Mesothelial cell of epicardium (in vitro differentiated cells): ENCODE data around the gene CCDC88C. TPM values are rescaled to one million over a fixed set of nuclear protein-coding genes. Genes with fewer than 3 reads are reported as not detected.

ENCODE experiments used
- DNase-seq, 2 experiments: peaks; one replicate each; pipeline ENCODE4 v3.0.0; 2021; ENCODE audit warnings: low spot score in 2 of 2; ENCODE audit not compliant: unreplicated experiment in 2 of 2
- H3K27ac Mint-ChIP-seq: 2 replicates; pipeline ENCODE4 v1.8.0; 2021; ENCODE audit warnings: mixed read lengths
- H3K27me3 Mint-ChIP-seq: 2 replicates; pipeline ENCODE4 v1.8.0; 2021; ENCODE audit warnings: low read depth, mixed read lengths
- H3K36me3 Mint-ChIP-seq: 2 replicates; pipeline ENCODE4 v1.8.0; 2021; ENCODE audit warnings: mixed read lengths
- H3K4me1 Mint-ChIP-seq: 2 replicates; pipeline ENCODE4 v1.8.0; 2021; ENCODE audit warnings: mixed read lengths
- H3K4me3 Mint-ChIP-seq: 2 replicates; pipeline ENCODE4 v1.8.0; 2021; ENCODE audit warnings: mild to moderate bottlenecking, moderate library complexity, mixed read lengths
- H3K9me3 Mint-ChIP-seq: 2 replicates; pipeline ENCODE4 v1.8.0; 2021; ENCODE audit warnings: mixed read lengths
- total RNA-seq: library from RNA; stranded (reverse); gene quantifications from 3 replicates; pipeline ENCODE4 v1.2.1, GENCODE V29; 2021
- TF ChIP-seq, protein P1 (sequence below): fragments of 200-600 bp; sonication (generic); IDR thresholded peaks from one replicate; pipeline ENCODE4 v1.5.0; 2021; ENCODE audit warnings: antibody characterized with exemption; ENCODE audit not compliant: unreplicated experiment

CCDC88C gene, protein sequence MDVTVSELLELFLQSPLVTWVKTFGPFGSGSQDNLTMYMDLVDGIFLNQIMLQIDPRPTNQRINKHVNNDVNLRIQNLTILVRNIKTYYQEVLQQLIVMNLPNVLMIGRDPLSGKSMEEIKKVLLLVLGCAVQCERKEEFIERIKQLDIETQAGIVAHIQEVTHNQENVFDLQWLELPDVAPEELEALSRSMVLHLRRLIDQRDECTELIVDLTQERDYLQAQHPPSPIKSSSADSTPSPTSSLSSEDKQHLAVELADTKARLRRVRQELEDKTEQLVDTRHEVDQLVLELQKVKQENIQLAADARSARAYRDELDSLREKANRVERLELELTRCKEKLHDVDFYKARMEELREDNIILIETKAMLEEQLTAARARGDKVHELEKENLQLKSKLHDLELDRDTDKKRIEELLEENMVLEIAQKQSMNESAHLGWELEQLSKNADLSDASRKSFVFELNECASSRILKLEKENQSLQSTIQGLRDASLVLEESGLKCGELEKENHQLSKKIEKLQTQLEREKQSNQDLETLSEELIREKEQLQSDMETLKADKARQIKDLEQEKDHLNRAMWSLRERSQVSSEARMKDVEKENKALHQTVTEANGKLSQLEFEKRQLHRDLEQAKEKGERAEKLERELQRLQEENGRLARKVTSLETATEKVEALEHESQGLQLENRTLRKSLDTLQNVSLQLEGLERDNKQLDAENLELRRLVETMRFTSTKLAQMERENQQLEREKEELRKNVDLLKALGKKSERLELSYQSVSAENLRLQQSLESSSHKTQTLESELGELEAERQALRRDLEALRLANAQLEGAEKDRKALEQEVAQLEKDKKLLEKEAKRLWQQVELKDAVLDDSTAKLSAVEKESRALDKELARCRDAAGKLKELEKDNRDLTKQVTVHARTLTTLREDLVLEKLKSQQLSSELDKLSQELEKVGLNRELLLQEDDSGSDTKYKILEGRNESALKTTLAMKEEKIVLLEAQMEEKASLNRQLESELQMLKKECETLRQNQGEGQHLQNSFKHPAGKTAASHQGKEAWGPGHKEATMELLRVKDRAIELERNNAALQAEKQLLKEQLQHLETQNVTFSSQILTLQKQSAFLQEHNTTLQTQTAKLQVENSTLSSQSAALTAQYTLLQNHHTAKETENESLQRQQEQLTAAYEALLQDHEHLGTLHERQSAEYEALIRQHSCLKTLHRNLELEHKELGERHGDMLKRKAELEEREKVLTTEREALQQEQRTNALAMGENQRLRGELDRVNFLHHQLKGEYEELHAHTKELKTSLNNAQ (N-terminal part only)
- 23.1 to 24.8 TPM (median 23.7 TPM) in 3 replicates for total RNA-seq

DNA sequence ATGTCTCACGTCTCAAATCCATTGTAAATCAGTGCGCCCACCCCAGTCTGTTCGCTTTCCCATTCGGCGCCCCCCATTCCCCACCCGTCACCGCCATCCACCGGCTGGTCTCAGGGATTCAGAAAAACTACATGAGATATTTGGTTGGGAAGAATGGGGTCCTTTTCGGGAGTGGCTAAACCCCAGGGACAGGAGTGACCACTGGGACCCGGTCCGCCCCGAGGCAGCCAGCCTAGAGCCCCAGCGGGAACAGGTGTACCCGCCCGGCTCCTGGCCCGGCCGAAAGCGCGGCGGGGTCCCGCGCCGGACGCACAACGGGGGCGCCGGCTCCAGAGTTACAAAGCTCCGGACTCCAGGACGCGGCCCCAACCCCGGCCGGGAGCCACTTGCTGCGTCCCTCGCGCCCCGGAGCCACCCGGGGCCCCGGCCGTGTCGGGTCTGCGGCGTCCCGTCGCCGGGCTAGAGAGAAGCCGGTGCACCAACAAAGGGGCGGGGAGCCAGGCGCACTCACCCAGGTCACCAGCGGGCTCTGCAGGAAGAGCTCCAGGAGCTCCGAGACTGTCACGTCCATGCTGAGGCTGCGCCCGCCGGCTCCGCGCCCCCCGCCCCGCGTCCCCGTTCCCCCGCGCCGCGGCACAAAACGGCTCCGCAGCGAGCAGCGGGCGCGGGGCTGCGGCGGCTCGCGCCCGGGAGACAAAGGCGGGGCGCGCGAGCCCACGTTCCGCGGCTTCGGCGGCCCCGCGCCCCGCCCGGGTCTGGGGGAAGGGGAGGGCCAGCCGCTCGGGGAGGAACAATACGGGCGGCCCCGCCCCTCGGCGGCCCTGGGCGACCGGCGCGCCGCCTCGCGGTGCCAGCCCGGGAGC, at the start of gene CCDC88C:
CCDC88C (minus strand) TSS at position 701 of the 863 bp plus-strand sequence; CDS start at position 571, 130 bp downstream.
- Mint-ChIP-seq H3K4me1 (peaks cover 36% of the 10 kb centered on the region), H3K27me3 (peaks cover 28% of the 10 kb centered on the region), H3K27ac (peak within 1 kb of the TSS; percentile 26), H3K36me3 (no peaks in the 10 kb centered on the region), H3K4me3 (peak within 1 kb of the TSS; percentile 73), H3K9me3 (no peaks in the 10 kb centered on the region)
- TF ChIP-seq, protein P1, sequence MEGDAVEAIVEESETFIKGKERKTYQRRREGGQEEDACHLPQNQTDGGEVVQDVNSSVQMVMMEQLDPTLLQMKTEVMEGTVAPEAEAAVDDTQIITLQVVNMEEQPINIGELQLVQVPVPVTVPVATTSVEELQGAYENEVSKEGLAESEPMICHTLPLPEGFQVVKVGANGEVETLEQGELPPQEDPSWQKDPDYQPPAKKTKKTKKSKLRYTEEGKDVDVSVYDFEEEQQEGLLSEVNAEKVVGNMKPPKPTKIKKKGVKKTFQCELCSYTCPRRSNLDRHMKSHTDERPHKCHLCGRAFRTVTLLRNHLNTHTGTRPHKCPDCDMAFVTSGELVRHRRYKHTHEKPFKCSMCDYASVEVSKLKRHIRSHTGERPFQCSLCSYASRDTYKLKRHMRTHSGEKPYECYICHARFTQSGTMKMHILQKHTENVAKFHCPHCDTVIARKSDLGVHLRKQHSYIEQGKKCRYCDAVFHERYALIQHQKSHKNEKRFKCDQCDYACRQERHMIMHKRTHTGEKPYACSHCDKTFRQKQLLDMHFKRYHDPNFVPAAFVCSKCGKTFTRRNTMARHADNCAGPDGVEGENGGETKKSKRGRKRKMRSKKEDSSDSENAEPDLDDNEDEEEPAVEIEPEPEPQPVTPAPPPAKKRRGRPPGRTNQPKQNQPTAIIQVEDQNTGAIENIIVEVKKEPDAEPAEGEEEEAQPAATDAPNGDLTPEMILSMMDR: no peak
- DNase-seq: peak in 1 of 2 experiments; percentile 70

DNA sequence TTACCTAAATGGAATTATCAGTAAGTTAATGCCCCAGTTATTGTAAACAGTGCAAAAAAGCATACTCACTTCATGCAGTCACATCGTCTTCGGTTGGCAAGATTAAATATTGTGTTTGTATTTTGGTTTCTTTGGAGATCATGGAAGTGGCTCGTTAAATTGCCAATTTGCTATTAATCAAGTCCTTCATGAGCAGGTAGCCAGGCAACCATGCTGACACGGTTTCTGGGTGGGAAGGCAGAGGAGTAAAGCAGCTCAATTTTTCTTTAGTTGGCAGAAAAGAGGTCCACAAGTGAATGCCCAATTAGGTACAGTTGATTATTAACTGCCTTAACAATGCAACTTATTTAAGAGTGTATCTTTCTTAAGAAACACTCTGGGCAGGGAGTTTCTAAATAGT, 48.6 kb upstream of the CCDC88C start:
- no peak for DNase-seq
- H3K4me1 Mint-ChIP-seq: peaks cover 3% of the 10 kb centered on the region
- H3K9me3 Mint-ChIP-seq: no peaks in the 10 kb centered on the region
- peaks cover 49% of the 10 kb centered on the region for H3K36me3 Mint-ChIP-seq
- peak overlapping the region; percentile 57 for H3K27ac Mint-ChIP-seq
- H3K4me3 Mint-ChIP-seq: no peak overlapping the region
- H3K27me3 Mint-ChIP-seq: no peaks in the 10 kb centered on the region
- TF ChIP-seq, protein P1: no peak

DNA sequence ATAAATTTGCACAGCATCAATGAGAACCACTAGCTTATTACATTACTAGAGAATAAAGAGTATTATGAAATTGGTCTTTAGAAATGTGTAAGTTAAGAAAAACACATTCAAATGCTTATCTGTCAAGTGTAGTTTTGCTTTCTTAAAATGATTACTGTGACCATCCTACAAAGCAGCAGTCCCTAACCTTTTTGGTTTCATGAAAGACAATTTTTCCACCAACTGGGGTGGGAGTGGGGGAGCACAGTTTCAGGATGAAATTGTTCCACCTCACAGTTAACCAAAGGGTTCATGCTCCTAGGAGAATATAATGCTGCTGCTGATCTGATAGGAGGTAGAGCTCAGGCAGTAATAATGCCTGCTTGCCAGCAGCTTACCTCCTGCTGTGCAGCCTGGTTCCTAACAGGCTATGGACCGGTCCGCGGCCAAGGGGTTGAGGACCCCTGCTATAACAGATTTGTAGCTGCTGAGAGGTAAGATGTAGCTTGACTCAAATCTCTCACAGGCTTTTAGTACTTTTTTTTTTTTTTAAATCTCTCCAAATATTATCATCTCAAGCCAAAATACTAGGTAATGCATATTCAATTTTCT, 47.1 kb upstream of the CCDC88C start:
- Mint-ChIP-seq H3K27me3 (no peaks in the 10 kb centered on the region), H3K9me3 (no peaks in the 10 kb centered on the region), H3K36me3 (peaks cover 46% of the 10 kb centered on the region), H3K27ac (no peak overlapping the region), H3K4me1 (peaks cover 3% of the 10 kb centered on the region), H3K4me3 (no peak overlapping the region)
- TF ChIP-seq, protein P1: no peak
- DNase-seq: no peak

DNA sequence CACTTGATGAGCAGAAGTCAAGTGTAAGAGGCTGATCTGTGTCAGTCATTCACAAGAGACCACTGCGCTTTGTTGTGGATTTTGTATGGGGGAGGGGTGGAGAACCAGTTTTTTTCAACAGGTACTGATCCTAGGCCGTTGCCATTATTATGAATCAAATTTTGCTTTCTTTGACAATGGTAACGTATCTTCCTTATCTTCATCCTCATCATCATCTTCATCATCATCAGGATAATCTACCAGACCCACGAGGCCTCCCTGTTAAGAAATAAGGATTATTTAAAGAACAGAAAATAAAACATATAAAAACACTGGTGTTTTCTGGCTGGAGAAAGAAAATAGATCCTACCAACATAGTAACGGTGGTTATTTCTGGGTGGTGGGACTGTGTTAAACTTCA, 41.0 kb upstream of the CCDC88C start:
- Mint-ChIP-seq H3K4me3 (no peak overlapping the region), H3K9me3 (no peaks in the 10 kb centered on the region), H3K36me3 (peaks cover 51% of the 10 kb centered on the region), H3K27ac (no peak overlapping the region), H3K4me1 (no peaks in the 10 kb centered on the region), H3K27me3 (no peaks in the 10 kb centered on the region)
- no peak for DNase-seq
- TF ChIP-seq, protein P1: no peak
